GM03348 (cell line): ENCODE results near the gene MYO10.

Experiments
- DNase-seq: peaks from one replicate; pipeline ENCODE4 v3.0.0; 2012; ENCODE audit warnings: low spot score

The MYO10 gene

DNA sequence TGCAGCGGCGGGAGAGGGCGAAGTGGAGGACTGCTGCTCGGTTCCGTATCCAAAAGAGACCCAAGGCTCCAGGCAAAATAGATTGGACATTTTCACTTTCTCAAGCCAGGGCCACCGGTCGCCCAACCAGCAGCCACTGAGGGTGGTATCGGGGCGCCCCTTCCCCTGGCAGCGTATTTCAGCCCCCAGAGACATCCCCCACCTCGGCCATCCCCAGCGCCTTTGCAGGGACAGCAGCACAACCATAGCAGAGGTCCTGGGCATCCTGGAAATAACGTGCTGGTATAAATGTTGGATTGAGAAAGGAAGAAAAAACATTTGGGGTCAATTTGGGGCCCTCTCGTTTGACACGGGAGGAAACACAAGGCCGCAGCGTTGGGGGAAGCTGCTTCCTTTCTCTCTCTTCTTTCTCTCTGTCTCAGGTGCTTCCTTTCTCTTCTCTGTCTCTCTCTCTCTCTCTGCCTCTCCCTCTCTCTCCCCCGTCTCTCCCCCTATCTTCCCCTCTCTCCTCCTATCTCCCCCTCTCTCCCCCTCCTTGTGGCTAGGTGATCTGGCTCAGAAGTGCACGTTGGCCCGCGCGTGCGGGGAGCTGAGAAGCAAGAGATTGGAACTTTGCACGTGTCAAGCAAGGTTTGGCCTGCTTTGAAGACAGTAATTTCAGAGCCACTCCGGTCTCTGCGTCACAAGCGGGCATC lies 318.7 kb downstream of the MYO10 start:
- DNase-seq, result no peak

DNA sequence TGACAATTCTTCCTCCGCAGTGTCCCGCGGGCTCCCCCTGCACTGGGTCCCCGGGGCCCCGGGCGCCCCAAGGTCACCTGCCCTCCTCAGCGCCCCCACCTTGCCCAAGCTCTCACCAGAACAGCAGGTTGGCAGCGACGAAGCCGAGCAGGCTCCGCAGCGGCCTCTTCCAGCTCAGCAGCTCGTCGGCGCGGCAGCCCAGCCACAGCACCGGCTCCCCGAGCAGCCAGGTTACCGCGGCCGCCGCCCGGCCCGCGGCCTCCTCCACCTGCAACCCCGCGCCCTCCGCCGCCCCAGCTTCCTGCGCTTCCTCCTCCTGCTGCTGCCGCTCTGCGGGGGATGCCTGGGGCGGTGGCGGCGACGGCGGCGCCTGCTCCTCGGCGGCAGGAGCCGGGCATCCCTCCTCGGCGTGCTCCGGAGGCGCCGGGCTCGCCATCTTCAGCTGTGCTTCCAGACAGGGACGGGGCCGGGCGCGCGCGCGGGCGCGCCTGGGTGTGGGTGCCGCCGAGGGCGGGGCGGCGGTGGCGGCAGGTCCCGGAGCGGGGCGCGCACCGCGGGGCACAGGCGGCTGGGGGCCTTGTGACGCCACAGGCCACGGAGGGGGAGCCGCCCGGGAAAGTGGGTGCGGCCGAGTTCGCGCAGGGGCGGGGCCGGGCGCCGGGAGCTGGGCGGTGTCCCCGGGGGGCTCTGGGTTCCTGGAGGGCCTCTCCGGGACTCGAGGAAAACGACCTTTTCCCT lies 319.4 kb downstream of the MYO10 start, which contains the start of gene RETREG1:
Gene RETREG1, minus strand, starts transcription at position 462 of the 738 bp plus-strand sequence. Its CDS starts 26 bp downstream, at position 436.
- peak; percentile 78 for DNase-seq

DNA sequence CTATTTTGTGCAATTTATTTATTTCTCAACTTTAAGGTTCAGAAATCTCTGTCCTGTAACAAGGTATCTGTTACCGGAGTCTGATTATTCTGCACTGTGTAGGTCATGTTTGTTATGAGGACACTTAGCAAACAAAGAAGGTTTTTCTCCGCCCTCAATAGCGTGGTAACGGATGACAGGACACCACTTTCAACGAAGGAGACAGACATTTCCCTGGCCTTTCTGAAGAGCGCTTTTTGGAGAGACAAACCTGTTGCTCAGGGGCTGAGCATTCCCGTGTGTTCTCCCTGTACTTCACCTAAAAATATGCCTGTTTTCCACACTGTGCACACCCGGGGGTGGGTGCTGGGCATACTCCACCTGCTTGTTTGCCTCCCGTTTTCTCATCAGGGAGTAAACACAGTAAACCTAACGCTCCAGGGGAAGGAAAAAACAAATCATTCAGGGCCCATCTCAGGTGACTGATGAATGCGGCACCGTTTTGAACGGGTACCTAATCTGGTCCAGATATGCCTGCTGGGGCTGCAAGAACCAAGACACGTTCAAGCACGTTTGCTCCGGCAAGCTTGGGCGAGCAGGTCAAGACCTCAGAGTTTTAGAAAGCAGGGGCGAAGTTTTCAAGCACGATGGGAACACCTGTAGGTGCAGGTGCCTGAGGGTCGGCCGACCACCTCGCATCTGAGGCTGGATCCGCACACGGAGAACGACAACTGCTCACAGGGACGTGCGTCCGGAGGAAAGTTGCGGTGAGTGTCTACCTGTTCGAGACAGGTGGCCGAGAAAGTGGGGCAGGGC lies 320.1 kb downstream of the MYO10 start:
- no peak for DNase-seq

DNA sequence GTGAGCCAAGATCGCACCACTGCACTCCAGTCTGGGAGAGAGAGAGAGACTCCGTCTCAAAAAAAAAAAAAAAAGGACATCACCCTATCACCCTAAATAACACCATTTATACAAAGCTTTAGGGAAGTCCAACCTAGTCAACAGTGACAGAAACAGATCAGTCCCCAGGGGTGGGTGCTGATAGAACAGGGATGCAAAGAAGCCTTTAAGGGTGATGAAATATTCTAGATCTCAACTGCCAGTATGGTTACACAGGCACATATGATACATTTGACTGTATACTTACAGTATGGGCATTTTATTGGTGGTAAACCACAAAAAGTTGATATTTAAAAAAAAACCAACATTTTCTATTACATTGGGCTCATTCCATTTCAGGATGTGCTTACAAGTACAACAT lies 324.1 kb downstream of the MYO10 start:
- no peak for DNase-seq
